Measurements from ENCODE around the gene HAL.
"Not testable (repeated sequence)": the region's sequence is repeated elsewhere in the genome, so short reads cannot be mapped to it uniquely, and the experiment has no call there.

The HAL gene

DNA sequence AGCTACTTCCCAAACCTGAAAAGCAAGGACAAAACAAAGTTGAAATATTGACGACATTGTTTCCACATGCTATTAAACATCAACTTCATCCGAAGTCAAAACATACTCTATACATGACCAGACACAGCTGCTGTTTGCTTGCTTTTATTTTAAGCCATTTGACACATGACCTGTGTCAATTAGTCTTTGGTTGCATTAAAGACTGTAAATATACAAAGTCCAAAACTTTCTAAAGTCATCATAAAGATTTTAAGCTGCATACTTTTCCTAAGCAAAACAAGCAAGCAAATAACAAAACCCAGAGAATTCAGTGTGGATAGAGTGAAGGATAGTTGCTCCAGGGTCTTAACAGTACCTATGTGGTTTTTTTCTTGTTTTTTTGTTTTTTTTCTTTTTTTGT, 21.8 kb downstream of the HAL start:
- TF ChIP-seq YY1 (IDR thresholded peaks at IDR 0.05; ENCODE audit: insufficient read depth, insufficient read length) (no peak), ZNF274 (IDR thresholded peaks at IDR 0.05; ENCODE audit: low read depth, low read length) (no peak), SUZ12 (IDR thresholded peaks at IDR 0.05; ENCODE audit: extremely low read depth, insufficient read depth, insufficient read length) (no peak)
- H3K4me3 ChIP-seq (ENCODE audit: insufficient read length, low read depth): no peak overlapping the region

DNA sequence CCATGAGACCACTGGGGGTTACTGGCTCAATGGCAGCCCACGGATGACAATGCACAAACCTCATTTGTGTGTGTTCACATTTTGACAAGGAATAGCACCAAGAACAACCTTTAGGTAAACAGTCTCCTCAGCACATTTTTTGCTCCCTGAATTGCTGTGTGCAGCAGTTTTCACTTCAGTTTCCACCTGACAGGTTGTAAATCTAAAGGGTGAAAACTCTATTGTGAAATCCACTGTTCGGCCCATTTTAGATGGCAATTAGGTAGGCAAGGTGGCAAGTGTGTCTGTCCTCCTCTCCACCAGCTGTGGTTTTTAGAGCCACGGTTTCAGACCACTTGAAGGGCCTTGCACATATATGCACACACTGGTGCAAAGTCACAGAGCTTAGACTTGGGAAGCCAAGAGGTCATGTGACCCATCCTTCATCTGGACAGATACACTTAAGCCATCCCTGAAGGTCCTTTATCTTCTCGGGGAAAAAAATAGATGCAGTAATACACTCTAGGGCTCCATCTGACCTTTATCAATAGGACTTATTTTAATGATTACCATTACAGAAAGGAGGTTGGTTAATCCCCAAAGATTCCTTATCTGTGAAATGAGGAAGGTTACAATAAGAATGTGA, 23.2 kb downstream of the HAL start:
- H3K27me3 ChIP-seq (ENCODE audit: insufficient read depth, insufficient read length): no peaks in the 10 kb centered on the region
- no peaks in the 10 kb centered on the region for H3K9me3 ChIP-seq (ENCODE audit: insufficient read depth, low read length)
- no peak for DNase-seq (ENCODE audit: low read depth, low spot score)
- H3K9ac ChIP-seq (ENCODE audit: insufficient read length, low read depth): no peak overlapping the region
- no peak overlapping the region for H3K4me3 ChIP-seq (ENCODE audit: insufficient read length, low read depth)
- TF ChIP-seq SUZ12 (IDR thresholded peaks at IDR 0.05; ENCODE audit: extremely low read depth, insufficient read depth, insufficient read length): no peak
- no peak for TF ChIP-seq ZNF274 (IDR thresholded peaks at IDR 0.05; ENCODE audit: low read depth, low read length)
- TF ChIP-seq YY1 (IDR thresholded peaks at IDR 0.05; ENCODE audit: insufficient read depth, insufficient read length): no peak
- peaks cover 3% of the 10 kb centered on the region for H3K4me1 ChIP-seq (ENCODE audit: insufficient read depth, insufficient read length)
- H3K36me3 ChIP-seq (ENCODE audit: insufficient read depth, insufficient read length, low read length): no peaks in the 10 kb centered on the region

More for the DNA sequence above, 21.8 kb downstream of the HAL start:
- Histone ChIP-seq H3K9me3 (ENCODE audit: insufficient read depth, low read length) (no peaks in the 10 kb centered on the region), H3K27me3 (ENCODE audit: insufficient read depth, insufficient read length) (no peaks in the 10 kb centered on the region), H3K4me1 (ENCODE audit: insufficient read depth, insufficient read length) (peaks cover 3% of the 10 kb centered on the region), H3K9ac (ENCODE audit: insufficient read length, low read depth) (no peak overlapping the region), H3K36me3 (ENCODE audit: insufficient read depth, insufficient read length, low read length) (no peaks in the 10 kb centered on the region)
- DNase-seq (ENCODE audit: low read depth, low spot score): no peak

DNA sequence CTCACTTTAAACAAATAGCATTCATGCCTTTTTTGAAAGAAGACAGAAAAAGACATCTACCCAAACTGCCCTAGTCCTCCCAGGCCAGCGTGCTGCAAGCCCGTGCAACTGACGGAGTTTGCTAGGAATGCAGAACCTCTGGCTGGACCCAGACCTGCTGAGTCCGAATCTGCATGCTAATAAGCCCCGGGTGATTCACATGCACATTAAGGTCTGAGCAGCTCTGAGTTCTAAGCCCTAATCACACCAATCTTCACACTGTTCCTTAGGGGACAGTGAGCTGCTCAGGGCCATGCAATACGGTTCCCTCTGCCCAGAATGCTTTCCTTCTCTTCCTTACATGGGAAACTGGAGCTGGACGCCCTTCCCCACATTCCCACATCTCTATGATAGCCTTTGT, 25.2 kb downstream of the HAL start:
- Histone ChIP-seq H3K4me1 (ENCODE audit: insufficient read depth, insufficient read length) (no peaks in the 10 kb centered on the region), H3K36me3 (ENCODE audit: insufficient read depth, insufficient read length, low read length) (no peaks in the 10 kb centered on the region), H3K27me3 (ENCODE audit: insufficient read depth, insufficient read length) (no peaks in the 10 kb centered on the region), H3K4me3 (ENCODE audit: insufficient read length, low read depth) (no peak overlapping the region), H3K9me3 (ENCODE audit: insufficient read depth, low read length) (no peaks in the 10 kb centered on the region; the same call in 1 of the 2 replicates), H3K9ac (ENCODE audit: insufficient read length, low read depth) (no peak overlapping the region)
- no peak for TF ChIP-seq YY1 (IDR thresholded peaks at IDR 0.05; ENCODE audit: insufficient read depth, insufficient read length)
- no peak for TF ChIP-seq ZNF274 (IDR thresholded peaks at IDR 0.05; ENCODE audit: low read depth, low read length)
- no peak for TF ChIP-seq SUZ12 (IDR thresholded peaks at IDR 0.05; ENCODE audit: extremely low read depth, insufficient read depth, insufficient read length)
- DNase-seq (ENCODE audit: low read depth, low spot score): peak; percentile 94

DNA sequence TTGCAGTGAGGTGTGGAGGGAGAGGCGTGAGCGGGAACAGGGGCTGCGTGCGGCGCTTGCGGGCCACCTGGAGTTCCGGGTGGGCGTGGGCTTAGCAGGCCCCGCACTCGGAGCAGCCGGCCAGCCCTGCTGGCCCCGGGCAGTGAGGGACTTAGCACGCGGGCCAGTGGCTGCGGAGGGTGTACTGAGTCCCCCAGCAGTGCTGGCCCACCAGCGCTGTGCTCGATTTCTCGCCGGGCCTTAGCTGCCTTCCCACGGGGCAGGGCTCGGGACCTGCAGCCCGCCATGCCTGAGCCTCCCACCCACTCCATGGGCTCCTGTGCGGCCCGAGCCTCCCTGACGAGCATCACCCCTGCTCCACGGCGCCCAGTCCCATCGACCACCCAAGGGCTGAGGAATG, 27.0 kb downstream of the HAL start:
- not testable (repeated sequence) for H3K36me3 ChIP-seq (ENCODE audit: insufficient read depth, insufficient read length, low read length); H3K4me3 ChIP-seq (ENCODE audit: insufficient read length, low read depth); H3K9me3 ChIP-seq (ENCODE audit: insufficient read depth, low read length); H3K27me3 ChIP-seq (ENCODE audit: insufficient read depth, insufficient read length); DNase-seq (ENCODE audit: low read depth, low spot score); H3K4me1 ChIP-seq (ENCODE audit: insufficient read depth, insufficient read length); H3K9ac ChIP-seq (ENCODE audit: insufficient read length, low read depth)

DNA sequence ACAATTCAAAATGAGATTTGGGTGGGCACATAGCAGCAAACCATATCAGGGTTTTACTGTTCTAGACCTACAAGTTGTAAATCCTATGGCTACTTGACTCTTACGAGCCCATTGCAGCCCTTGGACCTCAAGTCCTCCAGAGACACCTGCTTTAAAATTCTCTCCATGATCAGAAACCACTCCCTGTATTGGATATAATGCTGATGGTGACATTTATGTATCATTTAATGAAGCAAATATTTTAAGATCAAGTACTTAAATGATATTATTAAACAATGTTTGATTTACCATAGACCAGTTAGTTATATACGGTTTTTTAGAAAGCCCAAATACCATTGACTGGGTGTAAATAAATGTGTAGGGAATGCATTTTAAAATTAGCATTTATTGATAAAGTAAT, 28.8 kb downstream of the HAL start:
- H3K36me3 ChIP-seq (ENCODE audit: insufficient read depth, insufficient read length, low read length): no peaks in the 10 kb centered on the region
- H3K4me1 ChIP-seq (ENCODE audit: insufficient read depth, insufficient read length): no peaks in the 10 kb centered on the region
- DNase-seq (ENCODE audit: low read depth, low spot score): no peak
- TF ChIP-seq ZNF274 (IDR thresholded peaks at IDR 0.05; ENCODE audit: low read depth, low read length): no peak
- no peak for TF ChIP-seq SUZ12 (IDR thresholded peaks at IDR 0.05; ENCODE audit: extremely low read depth, insufficient read depth, insufficient read length)
- no peak for TF ChIP-seq YY1 (IDR thresholded peaks at IDR 0.05; ENCODE audit: insufficient read depth, insufficient read length)
- no peaks in the 10 kb centered on the region for H3K27me3 ChIP-seq (ENCODE audit: insufficient read depth, insufficient read length)
- no peak overlapping the region for H3K9ac ChIP-seq (ENCODE audit: insufficient read length, low read depth)
- H3K4me3 ChIP-seq (ENCODE audit: insufficient read length, low read depth): no peak overlapping the region
- no peaks in the 10 kb centered on the region; the same call in 1 of the 2 replicates for H3K9me3 ChIP-seq (ENCODE audit: insufficient read depth, low read length)

DNA sequence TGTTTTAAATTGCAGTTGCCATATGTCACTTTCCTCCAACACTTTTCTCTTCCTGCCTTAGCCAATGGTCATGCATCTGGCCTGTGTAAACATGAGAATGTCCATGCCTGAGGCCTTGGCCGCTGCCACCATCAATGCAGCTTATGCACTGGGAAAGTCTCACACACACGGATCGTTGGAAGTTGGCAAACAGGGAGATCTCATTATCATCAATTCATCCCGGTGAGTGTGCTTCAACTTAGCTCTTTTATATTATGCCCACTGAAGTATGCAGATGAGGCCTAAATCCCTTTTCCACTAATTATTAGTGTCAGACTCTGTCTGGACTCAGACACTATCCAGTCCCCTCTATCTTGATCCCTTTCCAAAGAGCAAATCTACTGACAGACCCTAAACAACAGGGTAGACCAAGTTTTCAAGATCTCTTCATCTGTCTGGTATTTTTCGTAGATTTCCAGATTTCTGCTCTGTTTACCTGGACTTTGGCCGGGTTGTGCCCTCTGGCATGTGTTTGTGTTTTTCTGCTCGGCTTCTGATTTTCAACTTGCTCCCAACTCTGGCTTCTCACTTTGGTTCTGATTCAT, 29.8 kb downstream of the HAL start:
- H3K9me3 ChIP-seq (ENCODE audit: insufficient read depth, low read length): no peaks in the 10 kb centered on the region; the same call in 1 of the 2 replicates
- TF ChIP-seq ZNF274 (IDR thresholded peaks at IDR 0.05; ENCODE audit: low read depth, low read length) (no peak), YY1 (IDR thresholded peaks at IDR 0.05; ENCODE audit: insufficient read depth, insufficient read length) (no peak), SUZ12 (IDR thresholded peaks at IDR 0.05; ENCODE audit: extremely low read depth, insufficient read depth, insufficient read length) (no peak)
- DNase-seq (ENCODE audit: low read depth, low spot score): no peak
- no peak overlapping the region for H3K9ac ChIP-seq (ENCODE audit: insufficient read length, low read depth)
- no peak overlapping the region for H3K4me3 ChIP-seq (ENCODE audit: insufficient read length, low read depth)
- no peaks in the 10 kb centered on the region for H3K36me3 ChIP-seq (ENCODE audit: insufficient read depth, insufficient read length, low read length)
- H3K4me1 ChIP-seq (ENCODE audit: insufficient read depth, insufficient read length): no peaks in the 10 kb centered on the region
- no peaks in the 10 kb centered on the region for H3K27me3 ChIP-seq (ENCODE audit: insufficient read depth, insufficient read length)

DNA sequence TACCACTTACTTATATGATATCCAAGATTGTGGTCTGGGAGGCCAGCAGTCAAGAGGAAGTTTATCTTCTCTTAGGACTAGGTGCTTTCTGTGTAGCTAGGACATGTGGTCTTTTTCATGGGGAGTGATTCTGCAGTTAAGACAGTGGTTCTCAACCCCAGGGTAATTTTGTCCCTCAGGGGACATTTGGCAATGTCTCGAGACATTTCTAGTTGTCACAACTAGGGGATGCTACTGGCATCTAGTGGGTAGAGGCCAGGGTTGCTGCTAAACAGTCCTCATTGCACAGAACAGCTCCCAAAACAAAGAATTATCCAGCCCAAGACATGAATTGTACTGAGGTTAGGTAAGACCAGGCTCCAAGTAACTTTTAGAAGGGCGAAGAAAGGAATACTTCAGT, 33.0 kb downstream of the HAL start:
- no peaks in the 10 kb centered on the region for H3K4me1 ChIP-seq (ENCODE audit: insufficient read depth, insufficient read length)
- TF ChIP-seq SUZ12 (IDR thresholded peaks at IDR 0.05; ENCODE audit: extremely low read depth, insufficient read depth, insufficient read length) (no peak), YY1 (IDR thresholded peaks at IDR 0.05; ENCODE audit: insufficient read depth, insufficient read length) (no peak), ZNF274 (IDR thresholded peaks at IDR 0.05; ENCODE audit: low read depth, low read length) (no peak)
- H3K36me3 ChIP-seq (ENCODE audit: insufficient read depth, insufficient read length, low read length): no peaks in the 10 kb centered on the region
- H3K27me3 ChIP-seq (ENCODE audit: insufficient read depth, insufficient read length): no peaks in the 10 kb centered on the region
- H3K4me3 ChIP-seq (ENCODE audit: insufficient read length, low read depth): no peak overlapping the region
- H3K9ac ChIP-seq (ENCODE audit: insufficient read length, low read depth): no peak overlapping the region
- H3K9me3 ChIP-seq (ENCODE audit: insufficient read depth, low read length): no peaks in the 10 kb centered on the region; the same call in 1 of the 2 replicates
- DNase-seq (ENCODE audit: low read depth, low spot score): no peak
